Ureter (tissue), 1 donor: Measurements from ENCODE around the gene CAMTA1. TPM values are rescaled to one million over a fixed set of nuclear protein-coding genes. Genes with fewer than 3 reads are reported as not detected.

Experiments
- DNase-seq: peaks from one replicate; pipeline ENCODE4 v3.0.0-alpha.2; 2020; ENCODE audit warnings: low spot score
- total RNA-seq: library from RNA; stranded (reverse); gene quantifications from one replicate; pipeline ENCODE4 v1.2.4, GENCODE V29; 2023
- donor health status: DM: yes; HTN: yes; CAD: no.

The CAMTA1 gene
- total RNA-seq, 1 donor from 2014 or later: 88.1 TPM

DNA sequence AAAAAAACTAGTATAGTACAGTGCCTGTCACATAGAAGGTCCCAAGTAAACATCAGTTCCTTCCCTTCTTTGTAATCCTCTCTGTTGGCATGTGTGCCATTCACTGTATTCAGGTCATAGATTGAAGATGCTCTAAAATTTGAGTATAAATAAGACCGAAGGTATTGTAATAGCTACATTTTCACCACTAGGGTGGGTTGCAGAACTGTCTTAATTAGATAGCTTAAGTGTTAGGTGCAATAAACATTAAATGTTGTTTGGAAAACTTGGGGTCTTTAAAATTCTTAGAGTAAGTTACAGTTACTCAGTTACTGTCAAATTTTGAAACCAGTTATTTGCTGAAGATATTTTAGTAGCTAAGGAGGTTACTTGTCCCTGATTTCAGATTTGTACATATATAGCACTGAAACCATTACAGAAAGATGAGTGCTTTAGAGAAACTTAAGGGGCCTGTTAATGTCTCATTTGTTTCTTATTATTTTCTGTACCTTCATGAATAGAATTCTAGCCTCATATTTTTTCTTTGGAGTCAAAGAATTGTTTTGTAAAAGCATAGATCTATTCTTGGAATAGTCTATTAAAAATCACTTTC, 1023.1 kb downstream of the CAMTA1 start:
- DNase-seq: no peak

DNA sequence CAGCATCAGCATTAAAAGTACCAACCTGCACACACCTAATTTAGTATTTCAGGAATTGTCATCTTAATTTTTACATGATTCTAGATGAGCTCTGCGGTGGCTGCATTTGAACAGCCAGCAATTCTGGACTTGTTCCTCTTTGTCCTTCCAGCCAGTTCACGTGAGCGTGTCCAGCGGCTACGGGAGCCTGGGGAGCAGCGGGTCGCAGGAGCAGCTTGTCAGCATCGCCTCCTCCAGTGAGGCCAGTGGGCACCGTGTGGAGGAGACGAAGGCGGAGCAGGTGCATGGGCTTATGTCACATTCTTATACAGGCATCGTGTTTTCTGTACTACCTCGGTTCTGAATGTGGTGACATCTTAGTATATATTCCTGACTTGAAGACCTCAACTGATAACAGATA, 1024.5 kb downstream of the CAMTA1 start:
- DNase-seq: no peak

DNA sequence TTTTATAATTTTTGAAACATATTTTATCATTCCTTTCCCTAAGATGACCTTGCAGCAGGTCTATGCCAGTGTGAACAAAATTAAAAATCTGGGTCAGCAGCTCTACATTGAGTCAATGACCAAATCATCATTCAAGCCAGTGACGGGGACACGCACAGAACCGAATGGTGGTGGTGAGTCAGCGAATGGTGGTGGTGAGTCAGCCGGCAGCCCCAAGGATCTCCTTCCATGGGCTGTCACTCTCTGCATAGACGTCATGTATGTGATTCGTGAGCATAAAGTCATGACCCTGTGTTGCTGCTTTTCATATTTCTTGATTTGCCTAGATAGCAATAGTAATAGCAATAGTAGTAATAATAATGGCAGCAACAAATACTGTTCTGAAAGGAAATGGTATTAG, 1025.1 kb downstream of the CAMTA1 start:
- DNase-seq: no peak

DNA sequence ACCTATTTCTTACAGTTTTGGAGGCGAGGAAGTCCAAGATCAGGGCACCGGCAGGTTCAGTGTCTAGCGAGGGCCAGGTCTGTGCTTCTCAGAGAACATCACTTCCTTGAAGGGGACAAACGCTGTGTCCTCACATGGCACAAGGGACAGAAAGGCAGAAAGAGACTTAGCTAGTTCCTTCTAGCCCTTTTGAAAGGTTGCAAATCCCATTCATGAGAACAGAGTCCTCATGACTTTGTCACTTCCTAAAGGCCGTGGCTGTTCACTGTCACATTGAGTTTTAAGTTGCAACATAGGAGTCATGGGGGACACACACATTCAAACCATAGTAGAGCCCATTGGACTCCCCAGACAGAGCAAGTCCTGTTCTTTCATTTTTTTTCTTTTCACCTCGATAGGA, 1026.2 kb downstream of the CAMTA1 start:
- no peak for DNase-seq

DNA sequence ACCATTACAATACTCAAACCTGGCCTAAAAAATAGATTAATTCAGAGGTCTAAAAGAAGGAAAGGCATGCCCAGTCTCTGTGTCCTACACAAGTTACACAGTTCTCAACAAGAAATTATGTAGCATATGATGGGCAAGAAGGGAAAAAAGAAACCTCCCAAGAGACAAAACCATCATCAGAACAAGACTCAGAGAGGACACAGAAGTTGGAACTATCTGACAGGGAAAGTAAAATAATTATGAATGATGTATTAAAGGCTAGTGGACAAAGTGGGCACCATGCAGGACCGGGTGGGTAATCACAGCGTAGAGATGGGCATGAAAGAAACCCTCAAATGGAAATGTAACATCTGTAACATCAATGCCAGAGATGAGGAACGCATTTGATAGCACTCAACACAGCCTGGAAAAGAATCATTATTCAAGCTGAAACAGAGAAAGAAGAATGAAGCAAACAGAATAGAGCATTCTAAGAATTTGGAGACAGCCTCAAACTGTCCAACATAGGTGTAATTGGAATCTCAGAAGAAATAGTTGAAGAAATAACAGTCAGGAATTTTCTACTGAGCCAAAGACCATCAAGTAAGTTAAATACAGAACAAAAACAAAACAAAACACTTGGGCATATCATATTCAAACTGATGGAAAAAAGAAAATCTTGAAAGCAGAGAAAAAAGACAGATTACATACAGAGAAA, 1028.6 kb downstream of the CAMTA1 start:
- DNase-seq: no peak

Other genes starting within 250 kb of the CAMTA1 start
- 41.5 TPM for gene NOL9, start 230.9 kb upstream of the CAMTA1 start, total RNA-seq
- gene TAS1R1, start 230.1 kb upstream of the CAMTA1 start, total RNA-seq: not detected
- gene ZBTB48, start 205.5 kb upstream of the CAMTA1 start, total RNA-seq: 50.4 TPM
- 25.8 TPM for gene KLHL21, start 182.6 kb upstream of the CAMTA1 start, total RNA-seq
- gene PHF13, start 171.7 kb upstream of the CAMTA1 start, total RNA-seq: 10.9 TPM
- gene THAP3, start 160.6 kb upstream of the CAMTA1 start, total RNA-seq: 11.7 TPM
- gene DNAJC11, start 83.6 kb upstream of the CAMTA1 start, total RNA-seq: 65.3 TPM